GM13977 (cell line): ENCODE measurements around the gene RPA1.

Experiments
- DNase-seq: peaks from one replicate; pipeline ENCODE4 v3.0.0; 2012; ENCODE audit warnings: low spot score
- CTCF ChIP-seq: IDR thresholded peaks from 2 replicates; pipeline ENCODE4 v1.5.1; 2012; ENCODE audit warnings: mild to moderate bottlenecking, control low read depth; ENCODE audit not compliant: insufficient read depth; ENCODE audit errors: extremely low read depth, missing control alignments
- in situ Hi-C: fragments of 300-500 bp; cut with MboI; formaldehyde crosslinking; loops from one replicate; pipeline ENCODE4 v1.12.0; 2022; ENCODE audit warnings: low sequenced_read_pairs, low pct_unique_long_range_greater_than_20kb, mixed read lengths, inconsistent platforms; ENCODE audit not compliant: unreplicated experiment

RPA1 gene

DNA sequence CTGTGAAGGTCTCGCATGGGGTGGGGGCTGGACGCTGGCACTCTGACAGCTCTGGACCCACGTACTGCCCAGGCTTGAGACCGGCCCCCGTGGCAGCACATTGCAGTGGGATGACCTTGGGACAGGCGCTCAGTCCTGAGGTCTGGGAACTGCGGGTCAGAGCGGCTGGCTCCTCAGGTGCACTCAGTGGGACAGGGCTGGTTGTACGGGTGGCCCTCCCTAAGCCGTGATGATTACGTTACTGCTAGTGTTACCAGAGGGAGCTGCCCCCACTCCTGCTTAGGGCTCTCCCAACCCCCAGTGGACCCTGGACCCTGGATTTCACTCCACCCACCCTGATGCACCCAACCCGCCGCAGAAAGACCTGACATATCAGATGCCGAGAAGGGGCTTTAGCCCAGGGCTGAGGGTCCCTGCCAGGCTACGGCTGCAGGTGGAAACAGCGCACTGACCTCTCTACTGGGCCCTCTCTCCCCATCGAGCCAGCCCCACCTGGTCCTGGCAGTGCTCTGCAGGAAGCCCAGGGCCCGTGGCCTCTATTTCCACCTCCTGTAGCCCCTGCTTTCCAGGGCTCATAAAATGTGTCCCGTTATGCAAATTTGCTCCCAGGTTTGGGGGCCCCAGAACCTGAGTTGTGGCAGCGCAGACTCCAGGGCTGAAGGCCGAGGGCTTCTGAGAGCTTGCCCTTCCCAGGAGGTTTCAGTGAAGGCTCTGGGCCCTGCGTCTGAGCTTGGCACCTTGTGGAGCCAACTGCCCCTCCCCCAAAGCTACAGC lies 118.1 kb downstream of the RPA1 start:
- in situ Hi-C loops = no loop called here
- no peak for DNase-seq
- TF ChIP-seq CTCF = no peak

DNA sequence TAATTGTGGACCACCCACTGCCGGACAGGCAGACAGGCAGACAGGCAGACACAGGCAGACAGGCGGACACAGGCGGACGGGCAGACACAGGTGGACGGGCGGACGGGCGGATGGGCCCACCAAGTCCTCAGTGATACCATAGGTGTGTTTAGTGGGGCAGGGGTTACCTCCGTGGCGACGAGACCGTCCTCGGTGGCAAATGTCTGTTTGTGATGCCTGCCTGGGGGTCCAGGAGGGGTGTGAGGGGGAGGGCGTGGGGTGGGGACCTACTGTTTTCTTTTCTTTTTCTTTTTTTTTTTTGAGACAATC lies 118.7 kb downstream of the RPA1 start:
- DNase-seq = no peak
- in situ Hi-C loops = no loop called here
- TF ChIP-seq CTCF = no peak
